GM21390 (cell line): ENCODE data around the gene DHRS12.

Experiments used
- ATAC-seq: cut with Tn5 transposase; IDR thresholded peaks from one replicate; pipeline ENCODE4 v1.9.1; 2021; ENCODE audit not compliant: unreplicated experiment

DHRS12 gene

DNA sequence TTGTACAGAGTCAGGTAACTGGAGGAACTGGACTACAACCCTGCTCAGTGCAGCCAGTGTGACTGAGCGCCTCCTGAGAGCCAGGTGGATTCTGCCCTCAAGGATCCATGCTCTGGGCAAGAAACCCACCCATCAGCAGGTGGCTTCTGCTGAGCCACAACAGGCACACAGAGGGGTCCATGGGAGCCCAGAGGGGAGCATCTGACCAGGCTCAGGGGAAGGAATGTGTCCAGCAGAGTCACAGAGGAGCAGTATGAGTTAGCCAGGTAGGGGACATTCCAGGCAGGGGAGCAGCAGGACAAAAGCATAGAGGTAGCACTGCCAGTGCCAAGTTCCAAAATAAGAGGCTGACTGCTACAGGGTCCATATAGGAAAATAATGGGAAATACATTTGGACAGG lies 19.9 kb downstream of the DHRS12 start:
- ATAC-seq = no peak

DNA sequence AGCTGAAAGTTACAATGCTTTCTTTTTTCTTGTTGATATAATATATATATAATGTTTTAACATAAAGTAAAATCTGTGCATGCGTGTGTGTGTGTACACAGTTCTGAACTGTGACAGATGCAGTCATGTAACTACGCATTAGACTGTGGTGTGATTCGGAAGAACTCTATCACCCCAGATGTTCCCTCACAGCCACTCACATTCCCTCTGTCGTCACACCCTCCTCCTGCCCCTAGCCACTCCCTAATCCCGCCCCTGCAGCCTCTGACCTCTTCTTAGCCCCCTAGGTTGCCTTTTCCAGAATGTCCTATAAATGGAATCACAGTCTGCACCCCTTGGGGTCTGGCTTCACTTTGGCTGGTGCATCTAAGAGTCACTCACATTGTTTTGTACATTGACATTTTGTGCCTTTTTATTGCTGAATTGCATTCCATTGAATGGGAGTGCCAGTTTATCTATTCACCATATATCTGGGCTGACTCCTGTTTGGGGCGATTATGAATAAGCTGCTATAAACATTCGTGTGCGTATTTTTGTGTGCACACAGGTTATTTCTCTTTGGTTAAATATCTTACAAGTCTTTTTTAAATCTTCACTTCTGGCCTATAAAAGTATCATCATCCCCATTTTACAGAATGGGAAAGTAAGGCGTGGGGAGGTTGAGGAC lies 20.4 kb downstream of the DHRS12 start:
- ATAC-seq = no peak

DNA sequence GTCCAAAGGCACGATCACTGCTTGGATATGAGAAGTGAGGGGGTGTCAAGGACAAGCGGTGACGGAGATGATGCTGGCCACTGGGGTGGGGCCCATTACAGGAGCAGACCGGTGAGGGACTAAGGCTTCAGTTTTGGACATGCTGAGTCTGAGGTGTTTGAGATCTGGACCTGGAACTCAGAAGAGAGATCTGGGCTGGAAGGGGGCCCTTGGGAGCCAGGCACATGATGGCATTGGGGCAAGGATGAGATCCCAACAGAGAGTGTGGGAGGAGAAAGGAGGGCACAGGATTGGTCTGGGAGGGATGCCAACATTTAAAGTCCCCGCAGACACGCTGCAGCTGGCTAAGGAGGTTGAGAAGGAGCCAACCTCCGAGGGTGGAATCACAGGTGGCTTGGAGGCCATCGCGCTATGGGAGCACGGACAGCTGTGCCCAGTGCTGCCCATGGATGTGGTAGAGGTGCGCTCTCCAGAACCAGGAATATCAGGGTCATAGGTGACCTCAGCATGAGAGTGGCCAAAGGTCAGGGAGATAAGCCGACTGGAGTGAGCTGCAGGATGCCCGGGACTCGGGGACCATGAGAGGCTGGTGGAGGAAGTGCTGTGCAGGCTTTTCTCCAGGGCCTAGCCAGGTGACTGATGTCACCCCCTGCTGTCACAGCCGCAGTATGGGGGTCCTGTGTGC lies 21.8 kb downstream of the DHRS12 start:
- no peak for ATAC-seq

DNA sequence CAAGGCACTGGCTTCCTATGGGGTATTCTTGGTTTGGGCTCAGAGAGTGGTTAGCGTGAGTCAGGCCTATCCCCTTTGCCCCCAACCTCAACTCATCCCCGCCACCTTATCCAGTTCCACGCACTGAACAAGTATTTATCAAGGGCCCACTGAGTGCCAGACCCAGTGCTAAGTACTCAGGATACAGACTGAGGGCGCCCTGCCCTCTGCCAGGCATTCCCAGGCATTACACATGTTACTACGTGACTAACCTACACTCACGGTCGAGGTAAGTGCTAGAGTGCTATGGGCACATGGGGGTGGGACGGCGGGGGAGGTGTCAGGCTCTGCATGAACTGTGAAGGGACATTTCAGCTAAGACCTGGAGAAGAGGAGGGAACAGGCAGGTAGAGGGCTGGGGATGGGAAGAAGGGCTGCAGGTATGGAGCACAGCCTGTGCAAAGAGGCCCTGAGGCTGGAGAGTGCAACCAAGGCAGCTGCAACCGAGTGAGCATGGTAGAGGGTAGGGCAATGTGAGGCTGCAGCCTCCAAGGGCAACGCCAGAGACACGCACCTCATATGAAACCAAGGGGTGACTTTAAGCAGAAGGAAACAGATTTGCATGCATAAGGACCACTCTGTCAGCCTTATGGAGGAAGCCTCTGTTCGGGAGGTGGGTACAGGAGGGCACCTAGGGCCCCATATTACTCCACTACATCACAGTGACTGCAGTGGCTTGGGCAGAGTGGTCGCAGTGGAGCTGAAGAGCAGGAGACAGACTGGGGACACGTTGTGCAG lies 22.5 kb downstream of the DHRS12 start:
- ATAC-seq = peak; percentile 54

DNA sequence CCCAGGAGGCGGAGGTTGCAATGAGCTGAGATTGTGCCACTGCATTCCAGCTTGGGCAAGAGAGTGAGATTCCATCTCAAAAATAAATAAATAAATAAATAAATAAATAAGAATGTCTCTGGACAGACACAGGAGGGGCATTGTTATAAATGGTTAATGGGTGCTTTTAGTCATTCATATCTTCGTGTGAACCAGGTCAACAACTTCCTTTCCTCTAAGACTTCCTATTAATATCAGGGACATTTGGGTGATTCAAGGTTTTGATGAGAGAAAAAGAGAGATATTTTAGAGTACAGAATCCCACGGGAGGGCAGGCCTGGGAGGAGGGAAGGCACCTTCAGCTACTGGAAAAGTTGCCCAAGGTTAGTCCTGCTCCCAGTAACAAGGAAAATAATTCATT lies 23.9 kb downstream of the DHRS12 start:
- no peak for ATAC-seq

DNA sequence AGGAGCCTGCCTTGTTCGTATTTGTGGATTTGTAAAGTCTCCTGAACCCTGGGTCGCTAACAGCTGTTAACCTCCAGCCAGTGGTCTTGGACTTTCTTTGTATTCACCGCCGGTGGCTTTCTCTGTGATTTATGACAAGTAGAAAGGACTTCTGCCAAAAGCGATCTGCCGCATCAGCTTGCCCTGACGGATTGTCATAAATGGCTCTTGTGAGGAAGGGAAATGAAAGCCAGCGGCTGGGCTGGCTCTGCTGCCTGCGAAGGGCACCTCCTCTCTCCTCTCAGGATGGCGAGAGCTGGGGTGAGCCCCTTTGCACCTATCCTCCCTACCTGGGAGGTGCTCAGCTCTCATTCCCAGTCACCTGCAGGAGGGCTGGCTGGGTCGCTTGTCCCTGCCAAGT lies 25.6 kb downstream of the DHRS12 start:
- no peak for ATAC-seq

DNA sequence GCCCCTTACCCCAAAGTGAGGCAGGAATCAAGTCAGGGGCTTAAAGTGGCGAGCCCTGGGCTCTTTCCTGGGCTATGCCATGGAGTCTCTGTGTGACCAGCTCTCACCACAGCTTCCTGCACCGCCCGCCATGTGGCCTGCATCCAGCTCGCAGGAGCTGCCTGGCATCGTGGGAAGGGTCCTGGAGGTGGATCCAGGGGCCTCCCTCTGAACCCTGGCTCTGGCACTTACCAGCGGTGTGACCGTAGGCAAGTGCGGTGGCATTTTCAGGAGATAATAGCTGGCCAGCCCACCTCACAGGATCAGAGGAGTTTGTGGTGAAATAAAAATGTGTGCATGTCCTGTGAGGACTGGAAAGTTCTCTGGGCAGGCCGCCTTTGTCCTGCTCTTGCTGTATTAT lies 26.0 kb downstream of the DHRS12 start:
- ATAC-seq = no peak

DNA sequence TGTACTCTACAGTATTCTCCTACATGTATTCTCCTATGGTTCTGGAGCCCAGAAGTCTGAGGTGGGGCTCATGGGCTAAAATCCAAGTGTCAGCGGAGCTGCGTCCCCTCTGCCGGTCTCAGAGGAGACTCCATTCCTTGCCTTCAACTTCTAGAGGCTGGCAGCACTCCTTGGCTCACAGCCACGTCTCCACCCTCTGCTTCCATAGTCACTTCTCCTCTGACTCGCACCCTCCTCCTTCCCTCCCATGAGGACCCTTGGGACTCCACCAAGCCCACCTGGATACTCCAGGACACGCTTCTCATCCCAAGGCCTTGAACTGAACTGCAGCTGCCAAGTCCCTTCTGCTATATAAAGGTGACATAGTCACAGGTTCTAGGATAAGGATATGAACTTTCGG lies 27.8 kb downstream of the DHRS12 start:
- ATAC-seq = no peak

DNA sequence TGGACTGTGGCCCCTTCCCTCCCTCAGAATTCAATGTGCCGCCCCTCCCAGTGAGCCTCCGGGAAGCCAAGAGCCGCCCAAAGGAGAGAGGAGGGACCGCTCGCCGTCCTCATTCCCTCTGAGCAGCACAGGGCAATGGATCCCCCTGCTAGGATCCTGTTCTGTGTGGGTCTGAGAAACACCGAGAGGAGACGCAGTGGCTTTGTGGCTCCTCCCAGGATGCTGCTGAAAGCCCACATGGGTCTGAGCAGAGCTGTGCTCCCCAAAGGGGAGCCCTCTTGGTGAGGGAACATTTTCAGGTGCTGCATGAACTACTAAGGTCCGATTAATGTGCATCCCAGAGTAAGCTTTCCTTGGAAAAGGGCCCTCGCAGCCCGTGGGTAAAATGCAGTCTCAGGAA lies 30.4 kb downstream of the DHRS12 start:
- ATAC-seq = no peak

DNA sequence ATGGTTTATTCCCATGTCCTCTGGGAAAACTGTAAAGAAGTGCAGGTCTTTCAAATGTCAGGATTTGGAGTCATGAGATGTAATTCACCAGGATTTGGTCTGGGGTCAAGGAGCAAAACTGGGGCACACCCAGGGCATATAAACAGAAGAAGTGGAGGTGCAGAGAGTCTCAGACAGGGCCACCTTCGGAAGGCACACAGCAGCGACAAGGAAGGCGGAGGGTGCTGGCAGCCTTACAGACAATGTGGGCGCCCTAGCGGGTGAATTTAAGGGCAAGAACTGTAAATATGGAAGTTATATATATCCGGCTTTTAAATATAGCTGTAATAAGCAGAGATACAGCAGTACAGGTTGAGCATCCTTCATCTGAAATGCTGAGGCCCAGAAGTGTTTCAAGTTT lies 31.2 kb downstream of the DHRS12 start:
- ATAC-seq = no peak

DNA sequence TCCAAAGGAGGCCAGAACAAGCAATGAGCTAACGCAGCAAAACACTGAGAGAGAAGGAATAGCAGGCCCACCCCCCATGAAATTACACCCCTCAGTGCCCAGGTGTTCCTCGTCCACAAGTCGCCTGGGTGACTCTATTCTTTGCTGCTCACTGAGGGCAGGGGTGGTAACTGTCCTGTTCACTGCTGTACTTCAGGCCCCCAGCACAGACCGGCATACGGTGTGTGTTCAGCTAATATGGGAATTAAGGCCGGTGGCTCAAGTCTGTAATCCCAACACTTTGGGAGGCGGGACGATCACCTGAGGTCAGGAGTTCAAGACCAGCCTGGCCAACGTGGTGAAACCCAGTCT lies 31.9 kb downstream of the DHRS12 start:
- no peak for ATAC-seq

DNA sequence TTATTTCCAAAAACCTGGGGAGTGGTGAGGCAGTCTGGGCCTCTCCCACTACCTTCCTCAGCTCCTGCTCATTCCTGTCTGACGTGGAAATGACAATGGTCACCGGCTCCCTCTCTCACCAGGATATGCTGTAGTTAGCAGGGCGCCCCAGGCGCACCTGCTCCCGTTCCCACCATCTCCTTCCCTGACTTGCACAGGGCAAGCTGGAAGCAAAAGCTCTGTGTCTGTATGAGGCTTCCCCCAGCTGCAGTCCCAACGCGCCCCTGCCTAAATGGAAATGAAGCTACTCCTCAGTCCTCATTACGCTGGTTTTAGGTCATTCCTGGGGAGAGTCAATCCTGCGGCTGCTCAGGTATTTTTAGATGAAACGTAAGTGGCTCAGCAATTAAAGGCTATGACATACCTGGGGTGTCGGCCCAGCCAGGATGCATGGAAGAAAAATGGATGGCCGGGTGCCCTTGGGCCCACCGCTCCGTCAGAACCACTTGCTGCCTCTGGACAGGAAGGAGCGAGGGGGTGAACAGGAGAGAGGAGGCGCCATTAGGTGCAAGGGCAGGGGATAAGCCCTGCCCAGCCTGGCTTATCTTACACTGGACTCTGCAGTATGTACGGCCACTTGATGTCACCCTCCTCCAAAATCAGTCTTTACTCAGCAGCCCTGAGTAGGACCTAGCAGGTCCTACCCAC lies 32.4 kb downstream of the DHRS12 start:
- ATAC-seq = no peak

DNA sequence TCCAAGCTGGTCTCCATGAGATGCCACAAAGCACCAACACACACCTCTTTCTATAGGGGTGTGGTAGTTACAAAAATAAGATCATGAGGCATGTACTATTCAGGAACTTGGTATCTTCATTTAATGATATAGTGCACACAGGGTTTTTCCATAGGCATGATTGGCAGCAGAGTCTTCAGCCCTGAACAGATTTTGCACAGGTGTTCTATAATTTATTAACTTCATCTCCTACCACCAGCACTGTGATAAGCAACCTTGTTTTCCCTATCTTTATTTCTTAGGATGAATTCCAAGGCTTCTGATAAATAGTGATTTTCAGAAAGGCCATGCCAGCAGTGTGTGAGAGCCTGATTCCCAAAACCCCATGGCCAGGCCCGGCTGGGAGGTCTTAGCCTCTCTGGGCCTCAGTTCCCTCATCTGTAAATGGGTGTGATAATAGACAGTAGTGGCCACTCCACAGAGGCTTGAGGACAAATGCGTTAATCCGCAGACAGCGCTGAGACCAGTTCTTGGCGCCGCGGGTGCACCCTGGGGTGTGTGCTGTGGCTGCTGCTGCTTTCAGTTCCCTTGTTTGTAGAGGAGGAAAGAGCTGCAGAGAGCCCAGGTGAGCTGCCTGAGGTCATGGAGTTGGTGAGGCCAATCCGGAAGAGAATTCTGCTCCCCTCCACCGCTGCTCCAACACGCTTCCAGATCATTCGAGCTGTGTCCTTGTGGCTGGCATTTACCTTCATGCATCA lies 33.1 kb downstream of the DHRS12 start:
- no peak for ATAC-seq

DNA sequence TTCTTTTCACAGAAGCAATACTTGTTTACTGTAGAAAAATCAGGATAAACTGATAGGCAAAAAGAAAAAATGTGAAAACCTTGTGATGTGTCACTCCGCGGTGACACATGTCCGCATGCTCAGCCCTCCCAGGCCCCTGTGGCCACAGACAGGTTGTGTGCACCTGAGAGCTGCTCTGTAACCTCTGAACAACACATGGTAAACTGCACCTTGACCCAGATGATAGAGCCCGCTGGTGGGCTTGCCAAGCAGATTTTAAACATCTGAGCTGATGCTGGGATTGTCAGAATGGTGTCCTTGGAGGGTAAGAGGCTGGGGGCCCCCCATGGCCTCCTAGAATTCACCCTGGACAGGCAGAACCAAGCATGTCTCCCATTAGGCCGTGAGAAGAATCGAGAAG lies 33.8 kb downstream of the DHRS12 start:
- no peak for ATAC-seq

DNA sequence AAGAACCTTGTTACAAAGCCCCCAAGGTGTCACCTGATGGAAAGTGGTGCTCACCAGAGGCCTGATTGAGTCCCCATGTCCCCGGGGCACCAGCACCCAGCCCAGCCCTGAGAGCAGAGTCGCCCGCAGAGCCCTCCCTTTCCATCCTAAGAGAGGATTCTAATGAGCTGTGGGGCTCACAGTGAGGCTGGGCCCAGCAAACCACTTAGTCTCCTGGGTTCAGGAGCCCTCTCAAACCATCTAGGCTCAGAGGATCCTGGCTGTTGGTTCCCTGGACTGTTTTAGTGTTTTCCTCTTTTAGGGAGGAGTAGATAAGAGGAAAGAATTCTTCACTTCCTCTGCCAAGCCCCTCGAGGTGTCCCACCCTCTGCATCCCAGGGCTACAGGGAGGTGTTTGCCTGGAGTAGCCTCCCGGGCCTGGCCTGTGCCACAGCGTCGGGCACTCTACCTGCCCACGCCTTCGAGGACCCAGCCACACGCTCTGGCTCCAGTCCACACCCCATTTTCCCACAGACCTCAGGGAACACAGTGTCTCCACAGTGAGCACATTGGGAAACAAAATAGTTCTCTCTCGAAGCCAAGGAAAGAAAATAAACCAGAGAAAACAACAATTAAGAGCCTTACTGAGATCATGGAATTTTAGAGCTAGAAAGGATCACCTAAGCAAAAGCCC lies 34.4 kb downstream of the DHRS12 start:
- ATAC-seq = no peak

DNA sequence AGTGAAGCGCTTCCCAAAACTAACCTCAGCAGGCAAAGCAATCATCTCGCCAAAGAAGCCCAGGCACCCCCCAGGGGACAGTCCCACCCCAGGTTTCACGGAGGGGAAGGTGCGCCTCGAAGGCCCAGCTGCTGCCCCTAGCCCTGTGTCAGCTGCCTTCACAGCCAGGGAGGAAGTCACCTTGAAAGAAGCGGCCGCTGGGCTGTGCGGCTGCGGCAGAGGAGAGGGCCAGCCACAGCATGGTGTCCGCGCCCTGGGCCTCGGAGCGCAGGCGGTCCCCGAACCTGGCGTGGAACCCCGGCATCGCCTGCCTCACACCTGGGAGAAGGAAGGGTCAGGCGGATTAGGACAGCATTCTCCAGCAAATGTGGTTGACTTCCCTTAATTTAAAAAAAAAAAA lies 35.0 kb downstream of the DHRS12 start:
- ATAC-seq = no peak

DNA sequence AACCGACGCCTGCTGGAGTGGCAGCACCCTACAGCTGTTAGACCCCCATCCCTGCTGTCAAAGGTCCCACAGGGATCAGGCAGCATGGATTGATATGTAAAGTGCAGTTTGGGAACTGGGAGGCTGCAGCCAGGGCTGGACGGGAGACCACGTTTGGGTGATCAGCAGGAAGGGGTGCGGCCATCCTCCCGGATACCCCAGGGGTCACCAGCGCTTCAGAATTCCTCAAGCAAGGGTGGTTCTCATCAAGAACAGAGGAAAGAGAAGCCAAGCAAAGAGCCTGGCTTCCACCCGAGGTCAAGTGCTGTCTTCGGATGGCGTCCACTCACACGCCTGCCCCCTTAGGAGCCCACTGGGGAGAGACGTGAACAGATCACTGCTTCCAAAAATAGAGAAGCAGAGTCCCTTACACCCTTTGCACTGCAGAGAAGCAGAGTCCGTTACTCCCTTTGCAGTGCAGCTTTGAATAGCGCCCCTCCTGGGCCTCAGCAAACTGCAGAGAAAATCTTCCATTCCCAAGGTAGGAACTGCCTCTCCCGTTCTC lies 35.5 kb downstream of the DHRS12 start:
- ATAC-seq = no peak

DNA sequence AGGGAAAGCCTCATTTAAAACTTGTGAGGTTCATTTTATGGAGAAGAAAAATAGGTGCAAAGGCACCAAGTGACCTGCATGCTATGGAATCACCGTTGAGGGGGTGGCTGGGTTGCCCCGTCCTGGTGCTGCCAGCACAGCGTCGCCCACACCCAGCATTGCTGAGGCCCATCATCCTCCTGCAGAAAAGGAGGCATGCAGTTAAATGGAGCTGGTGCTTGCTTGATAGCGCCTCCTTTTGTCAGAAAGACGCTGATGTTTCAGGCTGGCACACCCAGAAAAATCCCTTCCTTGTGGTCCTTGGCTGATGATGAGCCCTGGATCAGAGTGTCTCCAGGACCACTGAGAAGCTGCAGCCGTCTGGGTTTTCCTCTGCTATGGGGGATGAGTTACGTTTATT lies 36.9 kb downstream of the DHRS12 start:
- no peak for ATAC-seq

DNA sequence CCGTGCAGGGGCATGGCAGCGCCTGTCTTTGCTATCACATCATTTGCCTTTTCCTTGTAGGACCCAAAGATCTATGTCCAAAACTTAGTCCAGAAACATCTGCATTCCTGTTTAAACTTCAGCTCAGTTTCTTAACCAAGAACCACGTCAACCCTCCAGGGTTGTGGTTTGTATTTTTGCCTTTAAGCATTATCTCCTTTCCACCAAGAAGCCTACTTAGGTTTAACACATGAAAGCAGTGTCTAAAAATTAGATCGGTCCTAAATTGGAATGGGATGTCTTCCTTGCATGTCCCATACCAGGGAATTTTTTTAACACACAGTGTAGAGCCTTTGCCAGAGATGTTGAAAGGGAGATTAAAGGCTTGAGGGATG lies 38.8 kb downstream of the DHRS12 start:
- no peak for ATAC-seq
